ENCODE measurements around the gene BEND7.
A peak's percentile ranks its signal among the peaks of the same experiment; 100 is the strongest.

BEND7 gene

DNA sequence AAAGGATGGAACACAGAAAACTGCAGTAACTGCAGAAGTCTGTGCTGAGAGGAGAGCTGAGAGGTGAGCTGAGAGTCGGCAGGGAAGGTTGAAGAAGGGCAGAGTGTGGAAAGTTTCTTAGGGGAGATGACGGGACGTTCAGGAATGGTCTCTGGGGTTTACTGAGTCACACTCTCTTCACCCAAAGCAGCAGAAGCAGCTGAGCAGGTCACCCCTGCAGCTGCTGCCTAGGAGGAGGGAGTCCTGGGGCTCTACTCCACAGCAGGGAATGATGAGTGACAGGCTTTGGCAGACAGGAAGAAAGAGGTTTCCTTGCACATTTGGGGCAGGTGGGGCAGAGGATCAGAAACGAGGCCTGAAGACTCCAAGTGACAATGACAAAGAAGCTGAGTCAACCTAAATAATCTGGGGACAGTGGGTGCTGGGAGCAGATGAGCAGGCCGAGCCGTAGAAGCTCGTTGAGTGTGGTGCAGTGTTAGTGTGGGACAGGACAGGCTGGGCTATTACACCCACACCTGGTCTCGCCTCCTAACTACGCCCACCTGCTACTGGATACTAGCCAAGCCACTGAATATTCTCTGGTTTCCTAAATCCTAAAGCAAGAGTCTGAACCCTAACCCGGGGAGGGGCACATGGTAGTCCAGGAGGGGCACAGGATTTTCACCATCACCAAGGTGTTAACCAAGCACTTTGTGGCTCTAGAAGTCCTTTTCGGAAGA, 24.9 kb downstream of the BEND7 start:
- DNase-seq (ENCODE audit: low read depth, low spot score), result peak; percentile 38
- POLR2A ChIA-PET, result no interaction called here
- H3K4me3 ChIP-seq (ENCODE audit: low read depth, low read length), result no peak overlapping the region
- TF ChIP-seq, protein P1, sequence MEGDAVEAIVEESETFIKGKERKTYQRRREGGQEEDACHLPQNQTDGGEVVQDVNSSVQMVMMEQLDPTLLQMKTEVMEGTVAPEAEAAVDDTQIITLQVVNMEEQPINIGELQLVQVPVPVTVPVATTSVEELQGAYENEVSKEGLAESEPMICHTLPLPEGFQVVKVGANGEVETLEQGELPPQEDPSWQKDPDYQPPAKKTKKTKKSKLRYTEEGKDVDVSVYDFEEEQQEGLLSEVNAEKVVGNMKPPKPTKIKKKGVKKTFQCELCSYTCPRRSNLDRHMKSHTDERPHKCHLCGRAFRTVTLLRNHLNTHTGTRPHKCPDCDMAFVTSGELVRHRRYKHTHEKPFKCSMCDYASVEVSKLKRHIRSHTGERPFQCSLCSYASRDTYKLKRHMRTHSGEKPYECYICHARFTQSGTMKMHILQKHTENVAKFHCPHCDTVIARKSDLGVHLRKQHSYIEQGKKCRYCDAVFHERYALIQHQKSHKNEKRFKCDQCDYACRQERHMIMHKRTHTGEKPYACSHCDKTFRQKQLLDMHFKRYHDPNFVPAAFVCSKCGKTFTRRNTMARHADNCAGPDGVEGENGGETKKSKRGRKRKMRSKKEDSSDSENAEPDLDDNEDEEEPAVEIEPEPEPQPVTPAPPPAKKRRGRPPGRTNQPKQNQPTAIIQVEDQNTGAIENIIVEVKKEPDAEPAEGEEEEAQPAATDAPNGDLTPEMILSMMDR (IDR thresholded peaks at IDR 0.05; ENCODE audit: insufficient read depth, low read length, missing control alignments), result no peak
- CTCF ChIA-PET, result interaction anchor here (0.7 to 1.9 kb wide), 4 partner anchors 18 to 83 kb away, joined by 3 to 8 read pairs (median 4); partner anchors contain the start of gene PRPF18

DNA sequence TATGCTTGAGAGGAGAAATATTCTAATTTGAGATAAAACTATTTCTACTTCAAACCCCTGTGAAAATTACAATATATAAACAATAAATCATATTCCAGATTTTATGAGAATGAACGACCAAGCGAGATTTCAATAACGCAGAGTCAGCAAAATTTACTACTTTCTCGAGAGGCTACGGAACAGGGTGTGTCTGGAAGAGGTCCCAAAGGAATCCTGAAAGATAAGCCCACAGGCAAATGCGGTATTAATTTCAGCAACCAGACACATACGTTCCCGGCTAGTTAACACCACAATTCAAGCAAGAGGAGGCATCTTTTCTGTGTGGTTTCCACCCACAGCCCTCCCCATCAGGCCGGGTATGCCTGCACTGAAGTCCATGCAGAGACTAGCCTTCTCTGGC, 26.4 kb downstream of the BEND7 start:
- TF ChIP-seq, protein P1 (IDR thresholded peaks at IDR 0.05; ENCODE audit: insufficient read depth, low read length, missing control alignments), result no peak
- POLR2A ChIA-PET, result no interaction called here
- no peak overlapping the region for H3K4me3 ChIP-seq (ENCODE audit: low read depth, low read length)
- CTCF ChIA-PET, result interaction anchor here (0.9 to 1.5 kb wide), 2 partner anchors 19 to 26 kb away, joined by 3 to 4 read pairs; no protein-coding TSS in a partner anchor
- DNase-seq (ENCODE audit: low read depth, low spot score), result no peak

DNA sequence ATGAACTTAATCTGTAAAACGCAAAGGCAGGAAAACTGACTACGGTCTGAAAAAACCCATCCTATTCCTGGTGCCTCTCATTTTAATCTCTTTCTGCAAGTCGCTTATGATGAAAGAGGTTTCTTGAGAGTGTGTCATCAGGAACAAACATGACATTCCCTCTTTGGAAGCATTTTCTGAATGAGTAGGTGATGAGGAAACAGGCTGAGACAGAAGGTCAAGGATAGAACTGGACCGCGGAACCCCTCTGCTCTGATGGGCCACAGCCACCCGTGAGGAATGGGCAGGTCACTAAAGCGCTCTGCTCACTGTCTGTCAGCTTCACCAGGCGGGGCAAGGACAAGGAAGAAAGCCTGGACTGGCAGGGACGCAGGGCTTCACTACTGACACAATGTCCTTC, 28.6 kb downstream of the BEND7 start:
- CTCF ChIA-PET, result interaction anchor here (1.9 kb wide), 1 partner anchor 13 kb away, joined by 4 read pairs; no protein-coding TSS in a partner anchor

DNA sequence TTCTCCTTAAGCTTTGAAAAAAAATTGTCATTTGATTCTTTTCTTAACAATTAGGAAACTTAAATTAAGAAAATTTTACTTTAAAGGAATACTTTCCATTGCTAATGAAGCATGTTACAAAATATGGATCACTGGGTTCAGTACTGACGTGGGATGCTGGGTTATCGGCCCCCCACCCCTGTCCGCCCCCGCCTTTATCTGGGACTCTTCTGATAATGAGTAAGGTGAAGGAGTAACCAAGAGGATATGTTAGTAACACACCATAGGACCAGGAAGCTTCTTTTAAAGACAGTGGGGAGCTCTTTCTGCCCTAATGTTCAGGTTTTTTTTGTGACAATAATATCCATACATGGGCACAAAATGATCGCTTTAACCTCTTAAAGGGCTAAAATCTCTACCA, 29.7 kb downstream of the BEND7 start:
- DNase-seq (ENCODE audit: low read depth, low spot score), result no peak
- no peak overlapping the region for H3K4me3 ChIP-seq (ENCODE audit: low read depth, low read length)
- POLR2A ChIA-PET, result no interaction called here
- CTCF ChIA-PET, result interaction anchor here (0.8 to 1.9 kb wide), 2 partner anchors 12 to 59 kb away, joined by 4 read pairs; no protein-coding TSS in a partner anchor
- TF ChIP-seq, protein P1 (IDR thresholded peaks at IDR 0.05; ENCODE audit: insufficient read depth, low read length, missing control alignments), result no peak

More for the DNA sequence above, 28.6 kb downstream of the BEND7 start:
- no peak for DNase-seq (ENCODE audit: low read depth, low spot score)
- TF ChIP-seq, protein P1 (IDR thresholded peaks at IDR 0.05; ENCODE audit: insufficient read depth, low read length, missing control alignments), result no peak
- H3K4me3 ChIP-seq (ENCODE audit: low read depth, low read length), result no peak overlapping the region
- POLR2A ChIA-PET, result no interaction called here

DNA sequence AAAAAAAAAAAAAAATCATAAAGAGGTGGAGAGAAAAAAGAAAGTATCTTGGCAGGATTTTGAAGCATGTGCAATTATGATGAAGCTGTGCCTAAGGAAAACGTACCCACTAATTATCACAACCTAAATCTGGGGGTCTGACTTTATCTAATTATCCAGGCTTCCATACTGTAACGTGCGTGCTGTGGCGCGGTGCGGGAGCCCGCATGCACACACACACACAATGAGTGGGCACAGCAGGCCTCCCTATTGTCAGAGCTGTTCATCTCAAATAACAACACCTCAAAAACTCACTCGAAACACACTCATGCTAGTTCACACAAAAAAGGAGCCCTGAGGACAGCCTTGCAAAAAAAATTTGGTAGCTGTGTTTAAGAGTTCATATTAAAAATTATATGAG, 31.9 kb downstream of the BEND7 start:
- TF ChIP-seq, protein P1 (IDR thresholded peaks at IDR 0.05; ENCODE audit: insufficient read depth, low read length, missing control alignments), result no peak
- POLR2A ChIA-PET, result no interaction called here
- no peak for DNase-seq (ENCODE audit: low read depth, low spot score)
- no peak overlapping the region for H3K4me3 ChIP-seq (ENCODE audit: low read depth, low read length)
- CTCF ChIA-PET, result interaction anchor here (1.0 to 2.3 kb wide), 3 partner anchors 11 to 194 kb away, joined by 3 to 8 read pairs (median 3); no protein-coding TSS in a partner anchor

DNA sequence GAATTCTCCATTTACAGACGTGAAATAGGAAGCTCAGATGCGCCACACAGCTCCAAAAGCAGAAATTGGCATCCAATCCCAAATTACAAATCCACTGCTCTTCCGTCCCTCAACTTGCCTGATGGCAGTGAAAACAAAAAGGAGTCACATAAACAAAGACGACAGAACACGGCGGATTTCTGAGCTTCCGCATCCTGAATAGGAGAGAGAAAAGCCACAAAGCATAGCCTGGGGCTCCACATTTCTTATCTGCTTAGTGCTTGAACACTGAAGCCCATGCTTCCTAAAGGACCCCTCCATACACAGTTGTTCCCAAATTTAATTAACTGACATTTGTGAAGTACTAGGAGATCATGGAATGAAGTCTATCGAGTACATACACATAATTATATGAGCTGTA, 32.6 kb downstream of the BEND7 start:
- DNase-seq (ENCODE audit: low read depth, low spot score), result no peak
- TF ChIP-seq, protein P1 (IDR thresholded peaks at IDR 0.05; ENCODE audit: insufficient read depth, low read length, missing control alignments), result no peak
- CTCF ChIA-PET, result interaction anchor here (1.0 to 2.3 kb wide), 5 partner anchors 10 to 194 kb away, joined by 3 to 8 read pairs (median 7); no protein-coding TSS in a partner anchor
- POLR2A ChIA-PET, result no interaction called here
- no peak overlapping the region for H3K4me3 ChIP-seq (ENCODE audit: low read depth, low read length)

Data from AG04449 (cell line).